ENCODE measurements around the gene EPHA6.

DNA sequence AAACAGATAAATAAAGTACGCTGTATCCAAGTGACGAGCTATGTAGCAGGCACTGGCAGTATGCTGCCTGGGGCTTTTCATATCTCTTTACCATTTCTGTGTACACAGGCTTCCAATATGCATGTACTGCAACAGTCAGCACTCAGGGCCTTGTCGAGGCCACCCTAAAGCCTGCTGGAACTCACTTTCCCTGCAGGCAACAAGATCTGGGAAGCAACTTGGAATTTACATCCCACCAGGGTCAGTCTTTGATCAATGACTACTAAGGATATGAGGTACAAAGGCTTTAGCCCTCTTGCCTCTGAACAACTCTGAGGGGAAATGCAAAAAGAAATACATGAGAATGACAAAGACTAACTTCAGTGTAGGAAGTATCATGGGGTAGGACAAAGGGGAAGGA lies 848.4 kb downstream of the EPHA6 start:
- TF ChIP-seq POLR2AphosphoS5 (IDR thresholded peaks at IDR 0.05; ENCODE audit: borderline replicate concordance, low read depth, low read length): no peak
- no peak for TF ChIP-seq EZH2 (IDR thresholded peaks at IDR 0.05)

Measured in SK-N-MC (cell line).